GM18520 (cell line): ENCODE results near the gene MPP1.

Experiments
- ATAC-seq: cut with Tn5 transposase; IDR thresholded peaks from one replicate; pipeline ENCODE4 v1.9.1; 2021; ENCODE audit not compliant: unreplicated experiment

Gene MPP1

DNA sequence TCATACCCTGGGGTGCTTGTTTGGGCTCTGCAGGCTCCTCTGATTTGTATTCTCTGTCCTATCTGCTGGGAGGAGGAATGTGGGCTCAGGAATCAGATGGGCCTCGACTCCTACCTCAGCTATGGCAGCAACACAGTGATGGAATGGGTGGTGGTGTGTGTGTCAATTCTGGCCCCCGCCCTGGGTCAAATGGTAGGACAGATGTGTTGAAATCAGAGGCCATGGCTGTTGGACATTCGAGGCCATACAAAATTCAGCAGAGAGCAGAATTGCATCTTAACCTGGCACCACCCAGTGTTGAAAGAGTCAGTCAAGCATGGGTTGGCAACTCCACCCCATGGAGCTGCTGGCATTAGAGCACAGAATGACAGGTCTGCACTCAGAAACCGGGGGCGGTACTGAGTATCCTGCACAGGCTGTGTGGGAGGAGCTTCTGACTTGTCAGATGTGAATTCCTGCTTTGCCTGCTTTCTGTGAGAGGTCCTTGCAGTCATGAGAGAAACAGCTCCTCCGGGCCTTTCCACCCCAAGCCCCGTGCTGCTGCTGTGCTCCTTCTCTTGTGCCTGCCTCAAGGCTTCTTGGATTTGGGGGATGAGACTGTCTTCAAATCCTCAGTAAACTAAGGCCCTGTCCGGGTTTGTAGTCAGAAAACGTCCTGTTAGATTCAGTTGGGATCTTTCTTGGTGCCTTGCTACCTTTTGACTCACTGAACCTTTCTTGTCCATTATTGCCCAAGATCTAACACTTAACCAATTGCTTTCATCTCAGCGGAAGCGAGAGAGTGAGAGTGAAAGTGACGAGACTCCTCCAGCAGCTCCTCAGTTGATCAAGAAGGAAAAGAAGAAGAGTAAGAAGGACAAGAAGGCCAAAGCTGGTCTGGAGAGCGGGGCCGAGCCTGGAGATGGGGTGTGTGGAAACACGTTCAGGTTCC lies 29.6 kb downstream of the MPP1 start:
- ATAC-seq: no peak

DNA sequence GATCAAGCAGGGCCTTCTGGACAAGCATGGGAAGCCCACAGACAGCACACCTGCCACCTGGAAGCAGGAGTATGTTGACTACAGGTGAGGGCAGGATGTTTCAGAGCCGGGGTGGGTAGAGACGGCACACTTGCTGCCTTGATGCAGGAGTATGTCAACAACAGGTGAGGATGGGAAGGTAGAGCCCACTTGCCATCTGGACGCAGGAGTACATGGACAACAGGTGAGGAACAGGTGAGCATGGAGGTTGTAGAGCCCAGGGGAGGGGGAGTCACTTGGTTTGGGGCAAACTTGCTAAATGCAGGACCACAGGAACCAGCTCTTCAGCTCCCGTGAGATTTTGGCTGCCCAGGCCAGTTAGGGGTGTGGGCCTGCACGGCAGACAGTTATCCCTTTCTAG lies 30.7 kb downstream of the MPP1 start:
- no peak for ATAC-seq

DNA sequence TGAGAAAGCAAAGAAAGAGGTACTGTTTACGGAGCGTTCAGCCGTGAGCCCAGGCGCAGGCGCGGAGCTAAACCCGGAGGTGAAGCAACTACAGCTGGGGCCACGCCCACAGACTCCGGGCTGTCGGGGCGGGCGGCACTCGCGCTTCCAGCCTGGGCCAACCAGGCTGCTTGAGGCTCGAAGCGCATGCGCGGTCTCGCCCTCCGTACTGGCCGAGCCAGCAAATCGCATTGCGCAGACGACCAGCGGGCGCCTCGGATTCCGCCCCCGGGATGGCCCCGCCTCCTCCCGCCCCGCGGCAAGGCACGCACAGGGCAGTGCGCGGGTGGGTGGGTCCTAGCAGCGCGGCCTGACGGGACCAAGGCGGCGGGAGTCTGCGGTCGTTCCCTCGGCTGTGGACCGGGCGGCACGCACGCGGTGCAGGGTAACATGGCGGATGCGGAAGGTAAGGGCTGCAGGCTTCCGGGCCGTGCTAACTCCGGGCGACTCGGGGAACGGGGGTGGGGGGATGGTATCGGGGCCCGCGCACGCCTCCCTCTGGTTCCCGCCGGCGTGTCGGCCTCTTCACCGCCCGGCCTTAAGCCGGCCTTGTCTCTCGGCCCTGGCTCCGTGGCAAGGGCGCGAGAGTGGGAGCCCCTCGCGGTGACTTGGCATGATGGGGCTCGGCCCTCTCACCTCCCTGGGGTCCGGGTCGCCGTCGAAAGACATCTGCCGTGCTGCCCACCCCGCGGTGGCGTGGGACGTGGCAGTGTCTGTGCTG lies 42.6 kb downstream of the MPP1 start, which contains the start of gene DKC1:
Gene DKC1 (plus strand): TSS at position 328 of the 760 bp plus-strand sequence. CDS start 102 bp downstream, at position 430.
- peak; percentile 89 for ATAC-seq

- ATAC-seq: no peak
These were observed 43.2 kb downstream of the MPP1 start for GRCh38 chrX:154761977-154762536.

- ATAC-seq: no peak
These were observed 46.6 kb downstream of the MPP1 start for GRCh38 chrX:154758696-154759095.

DNA sequence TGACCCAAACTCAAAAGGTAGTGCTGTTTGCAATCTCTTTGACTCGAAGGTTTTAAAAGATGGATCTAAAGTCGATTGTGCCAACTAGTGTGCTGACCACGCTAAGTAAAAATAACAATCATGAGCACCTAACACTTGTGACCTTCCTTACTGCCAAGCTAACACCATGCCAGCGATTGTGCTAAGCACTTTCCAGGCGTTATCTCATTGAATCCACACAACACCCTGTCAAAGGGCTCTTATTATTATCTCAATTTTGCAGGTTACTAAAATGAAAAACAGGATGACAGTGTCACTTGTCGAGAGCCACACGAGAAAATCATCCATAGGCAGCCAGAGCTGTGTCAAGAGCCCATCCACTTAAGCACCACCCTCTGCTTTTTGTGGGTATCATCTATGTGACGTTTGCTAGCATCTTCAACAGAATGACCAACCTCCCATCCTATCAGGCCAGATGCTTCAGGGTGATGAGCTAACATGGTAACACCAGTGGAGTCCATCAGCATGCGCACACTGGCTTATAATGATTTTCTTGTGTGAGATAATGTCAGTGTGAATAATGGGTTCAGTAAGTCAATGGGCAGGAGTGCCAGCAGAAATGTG lies 53.5 kb downstream of the MPP1 start:
- no peak for ATAC-seq

GRCh38 chrX:154751203-154751668 lies 54.0 kb downstream of the MPP1 start:
- no peak for ATAC-seq

DNA sequence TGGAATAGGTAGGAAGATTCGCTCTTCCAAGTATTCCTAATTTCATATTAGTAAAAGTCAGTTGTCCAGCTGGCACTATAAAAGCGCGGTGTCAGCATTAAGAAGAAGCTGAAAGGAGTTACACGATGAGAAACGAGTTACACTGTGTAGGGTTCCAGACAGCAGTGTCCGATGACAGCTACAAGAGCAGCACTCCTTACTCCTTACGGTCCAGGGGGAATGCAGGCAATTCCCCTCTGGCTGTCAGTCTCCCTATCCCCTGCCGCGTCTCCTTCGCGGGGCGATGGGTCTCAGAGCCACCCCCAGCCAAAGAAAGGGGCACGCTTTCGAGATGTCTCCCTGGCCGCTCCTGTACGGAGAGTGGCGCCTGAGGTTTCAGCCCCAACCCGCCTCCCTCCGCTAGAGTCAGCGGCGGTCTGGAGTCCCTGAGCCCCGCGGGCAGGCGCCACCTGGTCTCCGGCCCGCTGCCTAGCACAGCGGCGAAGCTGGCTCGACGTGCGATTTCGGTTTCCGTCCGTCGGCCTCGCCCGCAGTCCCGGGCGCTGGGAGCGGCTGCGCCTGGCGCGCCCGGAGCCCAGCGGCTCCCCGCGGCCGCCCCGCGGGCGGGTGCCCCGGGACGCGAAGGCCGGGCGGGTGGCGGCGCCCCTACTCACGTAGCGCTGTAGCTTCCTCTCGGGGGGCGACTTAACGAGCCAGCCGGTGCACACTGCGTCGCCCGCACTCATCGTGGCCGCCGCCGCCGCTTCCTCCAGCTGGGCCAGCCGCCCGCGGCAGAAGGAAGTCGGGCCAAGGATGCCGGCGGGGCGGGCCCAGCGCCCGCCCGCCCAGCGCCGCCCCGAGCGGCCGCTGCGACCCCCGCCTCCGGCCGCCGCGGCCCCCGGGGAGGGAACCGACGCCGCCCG lies 54.7 kb downstream of the MPP1 start, which contains the start of gene GAB3:
Gene GAB3 (minus strand): TSS at position 777 of the 902 bp plus-strand sequence. CDS start 52 bp downstream, at position 725.
- ATAC-seq: no peak

- no peak for ATAC-seq
These were observed 55.4 kb downstream of the MPP1 start for GRCh38 chrX:154749856-154750255.

DNA sequence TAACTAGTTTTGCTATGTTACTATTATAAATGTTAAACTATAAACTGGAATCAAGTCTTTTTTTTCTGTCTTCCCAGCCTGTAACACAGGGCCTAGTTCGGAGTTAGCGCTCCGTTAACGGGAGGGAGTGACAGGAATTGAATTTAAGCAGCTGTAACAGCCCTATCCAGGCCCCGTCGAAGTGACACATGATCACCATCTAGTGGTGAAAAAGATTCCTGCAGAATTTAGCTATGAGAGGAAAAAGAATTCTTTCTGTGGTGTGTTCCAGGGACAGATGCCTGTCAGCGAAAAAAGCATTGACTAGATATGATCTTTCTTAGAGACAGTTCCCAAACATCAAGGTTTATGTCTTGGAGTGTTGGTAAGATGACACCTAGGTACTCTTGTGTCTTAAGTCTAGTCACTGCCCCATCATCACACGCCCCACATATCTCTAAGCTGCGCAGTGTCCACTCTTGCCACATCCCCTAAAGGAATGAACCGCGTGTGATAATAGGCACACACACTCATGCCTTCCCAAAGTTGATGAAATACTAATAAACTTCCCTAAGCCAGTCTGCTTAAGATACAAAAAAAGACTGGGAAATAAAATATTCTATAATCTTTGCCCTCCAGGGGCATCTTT lies 56.5 kb downstream of the MPP1 start:
- no peak for ATAC-seq

DNA sequence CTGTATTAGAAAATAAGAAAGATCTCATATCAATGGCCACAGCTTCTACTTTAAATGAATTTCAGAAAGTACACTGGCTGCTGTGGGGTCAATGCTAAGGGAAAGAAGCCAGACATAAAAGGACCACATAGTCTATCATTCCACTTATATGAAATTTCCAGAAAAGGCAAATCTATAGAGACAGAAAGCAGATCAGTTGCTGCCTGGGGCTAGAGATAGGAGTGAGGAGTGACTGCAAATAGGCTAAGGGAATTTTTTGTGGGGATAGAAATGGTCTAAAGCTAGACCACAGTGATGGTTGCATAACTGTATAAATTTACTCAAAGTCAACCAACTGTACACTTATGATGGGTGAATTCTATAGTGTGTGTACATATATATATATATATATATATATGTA lies 62.7 kb downstream of the MPP1 start:
- no peak for ATAC-seq

GRCh38 chrX:154739952-154740465 lies 65.3 kb downstream of the MPP1 start:
- no peak for ATAC-seq

GRCh38 chrX:154738011-154738738 lies 67.1 kb downstream of the MPP1 start:
- ATAC-seq: no peak

- ATAC-seq: no peak
These were observed 68.1 kb downstream of the MPP1 start for GRCh38 chrX:154737136-154737535.

GRCh38 chrX:154735695-154736393 lies 69.4 kb downstream of the MPP1 start:
- no peak for ATAC-seq

DNA sequence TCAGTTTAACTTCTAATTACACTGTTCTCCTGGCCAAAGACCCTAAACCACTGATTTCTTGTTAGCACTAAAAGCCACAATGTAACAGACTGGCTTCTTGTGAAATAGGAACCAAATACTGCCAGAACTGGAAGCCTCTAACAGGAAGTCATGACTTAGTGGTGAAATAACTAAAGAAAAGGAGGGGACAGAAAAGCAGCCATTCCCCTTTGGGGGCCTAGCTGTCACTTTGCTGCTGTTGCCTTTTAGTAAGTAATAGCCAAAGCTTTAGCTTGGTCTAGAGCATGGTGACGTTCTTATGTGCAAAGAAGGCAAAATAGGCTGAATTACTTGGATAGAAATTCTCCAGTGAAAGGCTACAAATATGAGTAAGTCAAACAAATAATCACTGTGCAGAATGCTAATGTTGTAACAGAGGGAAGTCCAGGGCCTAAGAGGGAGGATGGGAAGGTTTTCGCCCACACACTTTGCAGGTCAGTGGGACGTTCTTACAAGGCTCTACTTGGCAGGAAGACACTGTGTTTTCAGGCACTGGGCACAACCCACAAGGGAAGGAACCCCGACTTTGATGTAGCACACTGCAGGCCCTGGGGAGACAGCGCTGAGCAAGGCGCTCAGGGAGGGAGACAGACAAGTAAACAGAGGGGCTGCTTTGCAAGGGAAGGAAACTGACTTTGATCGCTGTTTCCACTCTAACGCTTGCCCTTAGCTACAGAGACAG lies 71.1 kb downstream of the MPP1 start:
- no peak for ATAC-seq

- ATAC-seq: no peak
These were observed 72.2 kb downstream of the MPP1 start for GRCh38 chrX:154733066-154733425.
